ENCODE data around the gene FAM110A.
"Not testable (repeated sequence)": the region's sequence is repeated elsewhere in the genome, so short reads cannot be mapped to it uniquely, and the experiment has no call there.

The FAM110A gene

GRCh38 chr20:848193-848592 is 14.7 kb downstream of the FAM110A start:
- no peak for DNase-seq (ENCODE audit: low read depth)
- H3K4me3 ChIP-seq (ENCODE audit: low read depth, low read length), result no peak overlapping the region
- TF ChIP-seq CTCF (IDR thresholded peaks at IDR 0.05; ENCODE audit: low read depth, low read length) (no peak), POLR2A (IDR thresholded peaks at IDR 0.05; ENCODE audit: extremely low read depth, insufficient read length) (no peak), MYC (IDR thresholded peaks at IDR 0.05; ENCODE audit: low read depth, low read length) (no peak)

DNA sequence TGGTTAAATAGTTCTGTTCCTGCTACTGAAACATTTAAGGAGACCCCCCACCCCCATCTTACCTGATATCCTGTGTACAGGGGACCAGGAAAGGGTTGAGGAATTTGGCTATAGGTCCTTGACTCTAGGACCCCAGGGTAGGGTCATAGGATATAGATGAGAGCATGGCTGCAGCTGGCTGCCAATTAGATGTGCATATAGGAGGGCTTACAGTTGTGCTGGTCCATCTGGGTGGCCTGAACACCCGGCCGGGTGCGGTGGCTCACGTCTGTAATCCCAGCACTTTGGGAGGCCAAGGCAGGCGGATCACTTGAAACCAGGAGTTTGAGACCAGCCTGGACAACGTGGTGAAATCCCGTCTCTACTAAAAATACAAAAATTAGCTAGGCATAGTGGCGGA is 15.2 kb downstream of the FAM110A start:
- not testable (repeated sequence) for DNase-seq (ENCODE audit: low read depth); H3K4me3 ChIP-seq (ENCODE audit: low read depth, low read length)

- TF ChIP-seq CTCF (IDR thresholded peaks at IDR 0.05; ENCODE audit: low read depth, low read length), result no peak
- no peak for TF ChIP-seq MYC (IDR thresholded peaks at IDR 0.05; ENCODE audit: low read depth, low read length)
- no peak for TF ChIP-seq MAX (IDR thresholded peaks at IDR 0.05; ENCODE audit: low read depth, low read length)
- no peak for TF ChIP-seq POLR2A (IDR thresholded peaks at IDR 0.05; ENCODE audit: extremely low read depth, insufficient read length)
- DNase-seq (ENCODE audit: low read depth), result no peak
- no peak overlapping the region for H3K4me3 ChIP-seq (ENCODE audit: low read depth, low read length)
Measured at GRCh38 chr20:853406-853996, 20.0 kb downstream of the FAM110A start.

DNA sequence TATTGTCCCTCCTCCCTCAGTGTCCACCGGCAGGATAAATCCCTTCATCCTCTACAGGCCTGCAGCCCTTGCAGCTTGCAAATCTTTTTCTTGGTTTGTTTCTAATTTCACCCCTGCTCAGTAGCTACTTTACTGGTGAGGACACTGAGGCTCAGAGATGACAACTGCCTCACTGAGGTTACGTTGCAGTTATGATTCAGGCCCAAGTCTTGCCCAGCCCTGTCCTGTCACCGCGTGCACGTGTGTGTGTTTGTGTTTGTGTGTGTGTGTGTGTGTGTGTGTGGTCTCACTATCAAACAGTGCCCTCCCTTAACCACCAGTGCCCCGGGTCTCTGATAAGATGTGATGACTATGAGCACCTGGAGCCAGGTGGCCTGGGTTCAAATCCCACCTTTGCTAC is 21.1 kb downstream of the FAM110A start:
- DNase-seq (ENCODE audit: low read depth), result no peak
- no peak for TF ChIP-seq CTCF (IDR thresholded peaks at IDR 0.05; ENCODE audit: low read depth, low read length)
- TF ChIP-seq POLR2A (IDR thresholded peaks at IDR 0.05; ENCODE audit: extremely low read depth, insufficient read length), result no peak
- no peak for TF ChIP-seq MYC (IDR thresholded peaks at IDR 0.05; ENCODE audit: low read depth, low read length)
- no peak for TF ChIP-seq MAX (IDR thresholded peaks at IDR 0.05; ENCODE audit: low read depth, low read length)
- no peak overlapping the region for H3K4me3 ChIP-seq (ENCODE audit: low read depth, low read length)

DNA sequence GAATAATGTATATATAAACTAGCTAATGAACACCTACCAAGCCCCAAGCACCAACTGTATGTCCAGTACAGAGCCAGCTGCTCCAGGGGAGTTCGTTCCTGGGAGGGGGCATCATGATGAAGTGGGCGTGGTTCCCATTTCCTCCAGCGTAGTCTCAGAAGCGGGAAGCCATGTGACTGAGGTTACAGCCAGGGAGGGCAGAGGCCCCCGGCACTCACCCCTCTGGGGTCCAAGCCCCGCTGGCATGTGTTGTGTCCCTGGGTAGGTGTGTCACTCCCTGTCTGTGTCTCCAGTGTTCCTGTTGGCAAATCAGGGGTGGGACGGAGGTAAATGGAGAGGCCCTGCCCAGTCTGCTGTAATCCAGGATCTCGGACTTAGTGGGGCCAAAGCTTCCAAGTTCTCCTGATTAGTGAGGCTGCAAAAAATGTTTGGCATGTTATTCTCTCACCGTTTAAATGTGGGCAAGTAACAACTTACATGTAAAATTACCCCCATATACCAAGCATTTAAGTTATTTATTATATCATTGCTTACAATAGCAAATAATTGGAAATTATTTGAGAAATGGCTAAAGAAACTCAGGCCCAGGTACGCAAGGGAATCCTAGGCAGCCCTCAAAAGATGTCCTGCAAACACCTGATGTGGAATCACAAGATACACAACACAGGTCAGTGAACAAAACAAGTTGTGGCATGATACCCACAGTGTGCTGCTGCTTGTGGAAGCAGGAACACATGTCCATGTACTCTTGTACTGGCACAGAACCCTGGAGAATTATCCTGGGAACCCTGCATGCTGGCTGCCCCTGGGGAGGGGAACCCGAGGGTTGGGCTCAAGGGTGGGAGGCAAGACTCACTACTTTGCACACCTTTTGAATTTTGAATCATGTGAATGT is 22.2 kb downstream of the FAM110A start:
- no peak for DNase-seq (ENCODE audit: low read depth)
- no peak for TF ChIP-seq MAX (IDR thresholded peaks at IDR 0.05; ENCODE audit: low read depth, low read length)
- TF ChIP-seq MYC (IDR thresholded peaks at IDR 0.05; ENCODE audit: low read depth, low read length), result no peak
- no peak for TF ChIP-seq CTCF (IDR thresholded peaks at IDR 0.05; ENCODE audit: low read depth, low read length)
- no peak for TF ChIP-seq POLR2A (IDR thresholded peaks at IDR 0.05; ENCODE audit: extremely low read depth, insufficient read length)
- H3K4me3 ChIP-seq (ENCODE audit: low read depth, low read length), result no peak overlapping the region

GRCh38 chr20:856361-856775 is 22.9 kb downstream of the FAM110A start:
- DNase-seq (ENCODE audit: low read depth), result no peak
- no peak overlapping the region for H3K4me3 ChIP-seq (ENCODE audit: low read depth, low read length)
- TF ChIP-seq POLR2A (IDR thresholded peaks at IDR 0.05; ENCODE audit: extremely low read depth, insufficient read length), result no peak
- no peak for TF ChIP-seq MAX (IDR thresholded peaks at IDR 0.05; ENCODE audit: low read depth, low read length)
- TF ChIP-seq CTCF (IDR thresholded peaks at IDR 0.05; ENCODE audit: low read depth, low read length), result no peak
- TF ChIP-seq MYC (IDR thresholded peaks at IDR 0.05; ENCODE audit: low read depth, low read length), result no peak

All from NB4 (cell line).